HG02943 (cell line): ENCODE results near the gene TTC23.
"Not testable (repeated sequence)": the region's sequence is repeated elsewhere in the genome, so short reads cannot be mapped to it uniquely, and the experiment has no call there.

ENCODE experiments used
- ATAC-seq: cut with Tn5 transposase; IDR thresholded peaks from one replicate; pipeline ENCODE4 v1.9.1; 2021; ENCODE audit warnings: mild to moderate bottlenecking, low read depth, moderate library complexity; ENCODE audit not compliant: unreplicated experiment

Gene TTC23

GRCh38 chr15:99250494-99250856 is 1.1 kb upstream of the TTC23 start:
- no peak for ATAC-seq

- ATAC-seq, result no peak
Measured at GRCh38 chr15:99250001-99250400, 620 bp upstream of the TTC23 start.

GRCh38 chr15:99248000-99248715 is 1.2 kb downstream of the TTC23 start:
- no peak for ATAC-seq

GRCh38 chr15:99247062-99247461 is 2.3 kb downstream of the TTC23 start:
- ATAC-seq, result no peak

- ATAC-seq, result no peak
Measured at GRCh38 chr15:99244306-99244705, 5.1 kb downstream of the TTC23 start.

GRCh38 chr15:99241752-99242151 is 7.6 kb downstream of the TTC23 start:
- no peak for ATAC-seq

GRCh38 chr15:99239545-99240198 is 9.7 kb downstream of the TTC23 start:
- ATAC-seq, result peak; percentile 82

GRCh38 chr15:99238849-99239248 is 10.5 kb downstream of the TTC23 start:
- ATAC-seq, result no peak

- not testable (repeated sequence) for ATAC-seq
Measured at GRCh38 chr15:99234160-99234559, 15.2 kb downstream of the TTC23 start.

GRCh38 chr15:99232740-99233139 is 16.6 kb downstream of the TTC23 start:
- no peak for ATAC-seq

- ATAC-seq, result no peak
Measured at GRCh38 chr15:99230867-99231266, 18.5 kb downstream of the TTC23 start.

- no peak for ATAC-seq
Measured at GRCh38 chr15:99228120-99228770, 21.1 kb downstream of the TTC23 start.

- no peak for ATAC-seq
Measured at GRCh38 chr15:99226802-99227201, 22.6 kb downstream of the TTC23 start.

- ATAC-seq, result no peak
Measured at GRCh38 chr15:99224372-99225214, 24.8 kb downstream of the TTC23 start.

- ATAC-seq, result peak; percentile 71
Measured at GRCh38 chr15:99213187-99213811, 36.1 kb downstream of the TTC23 start.

- no peak for ATAC-seq
Measured at GRCh38 chr15:99212406-99212805, 37.0 kb downstream of the TTC23 start.

- no peak for ATAC-seq
Measured at GRCh38 chr15:99211926-99212325, 37.5 kb downstream of the TTC23 start.

GRCh38 chr15:99210334-99210733 is 39.0 kb downstream of the TTC23 start:
- no peak for ATAC-seq

GRCh38 chr15:99209326-99209725 is 40.1 kb downstream of the TTC23 start:
- ATAC-seq, result no peak

- no peak for ATAC-seq
Measured at GRCh38 chr15:99207672-99208071, 41.7 kb downstream of the TTC23 start.
